GM10847 (cell line): Measurements from ENCODE around the gene MX2.

Experiments used
- POLR2A ChIP-seq: IDR thresholded peaks from 2 replicates; pipeline ENCODE4 v1.6.1; 2011; ENCODE audit not compliant: insufficient read length; ENCODE audit errors: extremely low read depth

Gene MX2

GRCh38 chr21:41429925-41430491, 68.2 kb downstream of the MX2 start:
- no peak for TF ChIP-seq POLR2A

GRCh38 chr21:41431788-41432548, 70.1 kb downstream of the MX2 start:
- no peak for TF ChIP-seq POLR2A

- TF ChIP-seq POLR2A, result no peak
Measured at GRCh38 chr21:41432562-41433460, 71.0 kb downstream of the MX2 start.

GRCh38 chr21:41433566-41433965, 71.7 kb downstream of the MX2 start:
- TF ChIP-seq POLR2A, result no peak

DNA sequence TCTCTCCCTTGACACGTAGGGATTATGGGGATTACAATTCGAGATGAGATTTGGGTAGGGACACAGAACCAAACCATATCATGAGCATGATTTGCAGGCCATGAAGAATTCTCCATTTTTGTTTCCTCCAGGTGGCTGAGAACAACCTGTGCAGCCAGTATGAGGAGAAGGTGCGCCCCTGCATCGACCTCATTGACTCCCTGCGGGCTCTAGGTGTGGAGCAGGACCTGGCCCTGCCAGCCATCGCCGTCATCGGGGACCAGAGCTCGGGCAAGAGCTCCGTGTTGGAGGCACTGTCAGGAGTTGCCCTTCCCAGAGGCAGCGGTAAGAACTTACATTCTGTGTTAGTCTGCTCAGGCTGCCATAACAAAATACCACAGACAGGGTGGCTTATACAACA, 73.9 kb downstream of the MX2 start:
- no peak for TF ChIP-seq POLR2A

- TF ChIP-seq POLR2A, result no peak
Measured at GRCh38 chr21:41437729-41438128, 75.9 kb downstream of the MX2 start.

DNA sequence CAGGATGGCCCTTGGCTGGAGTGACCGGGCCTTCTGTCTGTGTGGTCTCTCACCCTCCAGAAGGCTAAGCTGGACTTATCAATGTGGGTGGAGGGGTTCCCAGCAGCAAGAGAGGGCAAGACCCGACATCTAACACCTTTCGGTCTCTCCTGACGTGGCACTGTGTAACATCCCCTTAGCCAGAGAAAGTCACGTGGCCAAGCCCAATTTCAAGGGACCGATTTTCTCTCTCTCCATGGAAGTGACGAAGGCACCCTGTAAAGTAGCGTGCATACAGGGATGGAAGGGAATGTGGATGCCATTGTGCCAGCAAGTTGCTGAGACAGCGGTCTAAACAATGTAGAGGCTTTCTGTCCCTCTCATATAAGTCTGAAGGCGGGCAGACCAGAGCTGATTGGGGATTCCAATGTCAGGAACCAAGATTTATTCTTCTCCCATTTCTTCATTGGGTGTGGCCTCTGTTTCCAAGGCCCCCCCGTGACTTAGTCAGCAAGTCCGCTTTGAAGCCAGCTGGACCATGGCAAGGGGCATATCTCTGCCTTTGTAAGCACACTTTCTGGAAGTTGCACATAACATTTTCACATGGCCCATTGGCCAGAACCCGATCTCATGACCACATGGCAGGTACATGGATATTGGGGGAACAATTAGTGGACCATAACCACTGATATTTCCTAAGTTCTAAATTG, 76.7 kb downstream of the MX2 start:
- no peak for TF ChIP-seq POLR2A

- no peak for TF ChIP-seq POLR2A
Measured at GRCh38 chr21:41439248-41439647, 77.4 kb downstream of the MX2 start.

DNA sequence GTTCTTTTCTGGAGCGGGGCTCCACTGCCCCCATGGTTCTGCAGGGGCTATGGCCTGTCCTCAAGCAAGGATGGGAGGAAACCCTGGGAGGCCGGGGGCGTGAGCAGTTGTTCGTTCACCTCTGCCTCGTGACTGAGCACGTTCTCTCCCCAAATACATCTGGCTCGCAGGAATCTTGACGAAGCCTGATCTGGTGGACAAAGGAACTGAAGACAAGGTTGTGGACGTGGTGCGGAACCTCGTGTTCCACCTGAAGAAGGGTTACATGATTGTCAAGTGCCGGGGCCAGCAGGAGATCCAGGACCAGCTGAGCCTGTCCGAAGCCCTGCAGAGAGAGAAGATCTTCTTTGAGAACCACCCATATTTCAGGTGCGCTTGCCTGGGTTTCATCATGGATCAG, 79.7 kb downstream of the MX2 start:
- no peak for TF ChIP-seq POLR2A

DNA sequence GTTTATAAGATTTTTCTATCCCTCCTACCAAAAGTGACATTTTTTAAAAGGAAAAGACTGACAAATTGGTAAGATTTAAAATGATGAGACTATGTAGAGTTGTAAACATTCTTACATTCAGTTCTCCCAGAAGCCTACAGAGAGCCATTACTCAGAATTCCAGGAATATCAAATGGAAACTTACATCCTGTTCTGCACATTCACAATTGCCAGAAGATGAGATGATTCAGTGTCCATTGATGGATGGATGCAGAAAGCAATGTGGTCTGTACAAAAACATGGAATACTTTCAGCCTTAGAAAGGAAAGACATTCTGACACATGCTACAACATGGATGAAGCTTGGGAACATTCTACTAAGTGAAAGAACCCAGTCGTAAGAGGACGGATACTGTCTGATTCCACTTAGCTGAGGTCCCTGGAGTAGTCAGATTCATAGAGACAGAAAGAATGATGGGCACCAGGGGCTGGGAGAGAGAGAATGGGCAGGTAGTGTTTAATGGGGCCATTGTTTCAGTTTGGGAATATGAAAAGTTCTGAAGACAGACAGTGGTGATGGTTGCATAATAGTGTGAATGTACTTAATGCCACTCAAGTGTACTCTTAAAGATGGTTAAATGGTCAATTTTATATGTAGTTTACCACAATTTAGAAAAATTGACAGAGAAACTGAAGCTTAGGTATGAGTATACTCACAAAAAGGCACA, 80.8 kb downstream of the MX2 start:
- no peak for TF ChIP-seq POLR2A

GRCh38 chr21:41443562-41443961, 81.7 kb downstream of the MX2 start:
- TF ChIP-seq POLR2A, result no peak

- peak; percentile 13 for TF ChIP-seq POLR2A
Measured at GRCh38 chr21:41444703-41445464, 83.1 kb downstream of the MX2 start.

- TF ChIP-seq POLR2A, result no peak
Measured at GRCh38 chr21:41445465-41445862, 83.6 kb downstream of the MX2 start.

DNA sequence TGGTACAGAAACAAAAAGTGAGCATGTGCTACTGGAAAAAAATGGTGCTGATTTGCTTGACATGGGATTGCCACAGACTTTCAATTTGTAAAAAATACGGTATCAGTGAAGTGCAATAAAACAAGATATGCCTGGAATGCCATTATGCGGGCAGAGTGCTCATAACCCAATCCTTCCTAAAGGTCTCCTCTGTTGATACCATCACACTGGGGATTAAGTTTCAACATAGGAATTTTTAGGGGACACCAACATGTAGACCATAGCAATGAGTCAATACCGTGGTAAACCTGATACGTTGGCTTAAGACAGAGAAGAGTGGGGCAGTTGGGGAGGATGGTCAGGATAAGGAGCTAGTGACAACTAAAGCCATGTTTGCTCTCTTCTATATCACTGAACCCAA, 84.8 kb downstream of the MX2 start:
- TF ChIP-seq POLR2A, result no peak
